IPS-20b (cell line): ENCODE measurements around the gene ANO4.

Source experiments
- H3K27ac ChIP-seq: one replicate; pipeline ENCODE4 v1.5.1; 2013; ENCODE audit warnings: low read length
- H3K27me3 ChIP-seq: 2 replicates; pipeline ENCODE4 v1.6.1; 2013; ENCODE audit warnings: mild to moderate bottlenecking, low read length, inconsistent platforms; ENCODE audit not compliant: insufficient read depth
- H3K36me3 ChIP-seq: 2 replicates; pipeline ENCODE4 v1.6.1; 2013; ENCODE audit warnings: low read depth, mild to moderate bottlenecking, inconsistent platforms, low read length, moderate library complexity; ENCODE audit not compliant: insufficient read depth
- H3K4me1 ChIP-seq: 2 replicates; pipeline ENCODE4 v1.6.1; 2013; ENCODE audit warnings: mild to moderate bottlenecking, control low read depth, inconsistent platforms, low read length, moderate library complexity; ENCODE audit not compliant: insufficient read depth
- H3K4me3 ChIP-seq: 2 replicates; pipeline ENCODE4 v1.5.1; 2013; ENCODE audit warnings: mild to moderate bottlenecking, low read length, inconsistent platforms
- H3K9ac ChIP-seq: 2 replicates; pipeline ENCODE4 v1.6.1; 2013; ENCODE audit warnings: low read depth, mild to moderate bottlenecking, inconsistent platforms, low read length, moderate library complexity
- H3K9me3 ChIP-seq: 2 replicates; pipeline ENCODE4 v1.6.1; 2013; ENCODE audit warnings: mild to moderate bottlenecking, low read depth, low read length, inconsistent platforms; ENCODE audit not compliant: insufficient read depth

ANO4 gene

GRCh38 chr12:100875771-100876170 lies 81.2 kb downstream of the ANO4 start:
- Histone ChIP-seq H3K36me3 (no peaks in the 10 kb centered on the region), H3K4me3 (no peak overlapping the region), H3K4me1 (no peaks in the 10 kb centered on the region), H3K27ac (no peak overlapping the region), H3K9me3 (no peaks in the 10 kb centered on the region; the same call in 1 of the 2 replicates), H3K27me3 (no peaks in the 10 kb centered on the region), H3K9ac (no peak overlapping the region)

- no peaks in the 10 kb centered on the region; the same call in 1 of the 2 replicates for H3K9me3 ChIP-seq
- no peaks in the 10 kb centered on the region for H3K4me1 ChIP-seq
- no peak overlapping the region for H3K4me3 ChIP-seq
- H3K27ac ChIP-seq = no peak overlapping the region
- no peak overlapping the region for H3K9ac ChIP-seq
- H3K36me3 ChIP-seq = no peaks in the 10 kb centered on the region
- H3K27me3 ChIP-seq = no peaks in the 10 kb centered on the region
These were observed 83.2 kb downstream of the ANO4 start for GRCh38 chr12:100877776-100878175.

GRCh38 chr12:100895192-100895591 lies 100.6 kb downstream of the ANO4 start:
- H3K4me1 ChIP-seq = no peaks in the 10 kb centered on the region
- no peak overlapping the region for H3K27ac ChIP-seq
- H3K27me3 ChIP-seq = no peaks in the 10 kb centered on the region
- no peak overlapping the region for H3K9ac ChIP-seq
- H3K9me3 ChIP-seq = no peaks in the 10 kb centered on the region
- H3K36me3 ChIP-seq = no peaks in the 10 kb centered on the region
- H3K4me3 ChIP-seq = no peak overlapping the region

GRCh38 chr12:100896192-100896591 lies 101.6 kb downstream of the ANO4 start:
- Histone ChIP-seq H3K4me1 (no peaks in the 10 kb centered on the region), H3K27ac (no peak overlapping the region), H3K9me3 (no peaks in the 10 kb centered on the region), H3K4me3 (no peak overlapping the region), H3K36me3 (no peaks in the 10 kb centered on the region), H3K9ac (no peak overlapping the region), H3K27me3 (no peaks in the 10 kb centered on the region)

- Histone ChIP-seq H3K4me3 (no peak overlapping the region), H3K4me1 (no peaks in the 10 kb centered on the region), H3K9me3 (no peaks in the 10 kb centered on the region), H3K9ac (no peak overlapping the region), H3K36me3 (no peaks in the 10 kb centered on the region), H3K27me3 (no peaks in the 10 kb centered on the region), H3K27ac (no peak overlapping the region)
These were observed 102.7 kb downstream of the ANO4 start for GRCh38 chr12:100897240-100897639.

- no peak overlapping the region for H3K4me3 ChIP-seq
- no peaks in the 10 kb centered on the region for H3K9me3 ChIP-seq
These were observed 104.7 kb downstream of the ANO4 start for GRCh38 chr12:100899301-100899700.

GRCh38 chr12:100900808-100901207 lies 106.2 kb downstream of the ANO4 start:
- Histone ChIP-seq H3K4me1 (no peaks in the 10 kb centered on the region), H3K4me3 (no peak overlapping the region), H3K36me3 (no peaks in the 10 kb centered on the region), H3K27ac (no peak overlapping the region), H3K27me3 (no peaks in the 10 kb centered on the region), H3K9ac (no peak overlapping the region), H3K9me3 (no peaks in the 10 kb centered on the region)

More at GRCh38 chr12:100899301-100899700, 104.7 kb downstream of the ANO4 start:
- Histone ChIP-seq H3K27ac (no peak overlapping the region), H3K4me1 (no peaks in the 10 kb centered on the region), H3K9ac (no peak overlapping the region), H3K27me3 (no peaks in the 10 kb centered on the region), H3K36me3 (no peaks in the 10 kb centered on the region)

GRCh38 chr12:100901266-100901665 lies 106.7 kb downstream of the ANO4 start:
- no peaks in the 10 kb centered on the region for H3K36me3 ChIP-seq
- H3K27ac ChIP-seq = no peak overlapping the region
- H3K4me3 ChIP-seq = no peak overlapping the region
- H3K27me3 ChIP-seq = no peaks in the 10 kb centered on the region
- no peaks in the 10 kb centered on the region for H3K9me3 ChIP-seq
- no peaks in the 10 kb centered on the region for H3K4me1 ChIP-seq
- H3K9ac ChIP-seq = no peak overlapping the region

- Histone ChIP-seq H3K4me1 (no peaks in the 10 kb centered on the region), H3K36me3 (no peaks in the 10 kb centered on the region), H3K9me3 (no peaks in the 10 kb centered on the region), H3K9ac (no peak overlapping the region), H3K27ac (no peak overlapping the region), H3K27me3 (no peaks in the 10 kb centered on the region), H3K4me3 (no peak overlapping the region)
These were observed 109.7 kb downstream of the ANO4 start for GRCh38 chr12:100904270-100904669.

GRCh38 chr12:100908501-100908900 lies 113.9 kb downstream of the ANO4 start:
- Histone ChIP-seq H3K36me3 (no peaks in the 10 kb centered on the region), H3K27me3 (no peaks in the 10 kb centered on the region), H3K4me1 (no peaks in the 10 kb centered on the region), H3K9ac (no peak overlapping the region), H3K27ac (no peak overlapping the region), H3K9me3 (no peaks in the 10 kb centered on the region), H3K4me3 (no peak overlapping the region)

GRCh38 chr12:100913872-100914592 lies 119.5 kb downstream of the ANO4 start:
- Histone ChIP-seq H3K27ac (no peak overlapping the region), H3K27me3 (no peaks in the 10 kb centered on the region), H3K4me3 (no peak overlapping the region), H3K36me3 (no peaks in the 10 kb centered on the region), H3K4me1 (no peaks in the 10 kb centered on the region), H3K9me3 (no peaks in the 10 kb centered on the region), H3K9ac (no peak overlapping the region)

- H3K27ac ChIP-seq = no peak overlapping the region
- no peak overlapping the region for H3K9ac ChIP-seq
- peaks cover 12% of the 10 kb centered on the region for H3K4me1 ChIP-seq
- no peak overlapping the region for H3K4me3 ChIP-seq
- no peaks in the 10 kb centered on the region for H3K36me3 ChIP-seq
- H3K27me3 ChIP-seq = no peaks in the 10 kb centered on the region
- H3K9me3 ChIP-seq = no peaks in the 10 kb centered on the region
These were observed 124.5 kb downstream of the ANO4 start for GRCh38 chr12:100919116-100919515.
